GM23338 (cell line): ENCODE measurements around the gene AGFG1. TPM values are rescaled to one million over a fixed set of nuclear protein-coding genes. Genes with fewer than 3 reads are reported as not detected.

Experiments
- ATAC-seq: fragments of 200-7000 bp; cut with Tn5 transposase; 3 replicates; pipeline ENCODE4 v1.9.1; 2020
- DNase-seq: peaks from one replicate; pipeline ENCODE4 v3.0.0-alpha.2; 2015; ENCODE audit warnings: low spot score
- H2AFZ ChIP-seq: fragments of 200-600 bp; sonication (generic); 2 replicates; pipeline ENCODE4 v1.8.0; 2016; ENCODE audit warnings: antibody characterized with exemption, mild to moderate bottlenecking, moderate library complexity
- H3F3A ChIP-seq: fragments of 200-600 bp; sonication (generic); replicated peaks from 2 replicates; pipeline ENCODE4 v1.8.0; 2017; ENCODE audit warnings: antibody characterized with exemption, mixed run types, low read depth
- H3K27ac ChIP-seq: fragments of 200-600 bp; sonication (generic); 2 replicates; pipeline ENCODE4 v1.6.1; 2016; ENCODE audit warnings: low read depth
- H3K27me3 ChIP-seq: fragments of 200-600 bp; sonication (generic); 2 replicates; pipeline ENCODE4 v1.8.0; 2016; ENCODE audit warnings: mild to moderate bottlenecking, mixed run types, moderate library complexity; ENCODE audit not compliant: insufficient read depth
- H3K36me3 ChIP-seq: fragments of 200-600 bp; sonication (generic); 2 replicates; pipeline ENCODE4 v1.8.0; 2016; ENCODE audit warnings: mild to moderate bottlenecking; ENCODE audit not compliant: insufficient read depth
- H3K4me1 ChIP-seq: fragments of 200-600 bp; sonication (generic); 2 replicates; pipeline ENCODE4 v1.8.0; 2016; ENCODE audit warnings: mild to moderate bottlenecking, moderate library complexity; ENCODE audit not compliant: insufficient read depth
- H3K4me2 ChIP-seq: fragments of 200-600 bp; sonication (generic); 2 replicates; pipeline ENCODE4 v1.7.1; 2017; ENCODE audit warnings: mixed run types
- H3K4me3 ChIP-seq: fragments of 200-600 bp; sonication (generic); 2 replicates; pipeline ENCODE4 v1.6.1; 2016; ENCODE audit warnings: mixed run types
- H3K79me2 ChIP-seq: fragments of 200-600 bp; sonication (generic); replicated peaks from 2 replicates; pipeline ENCODE4 v1.8.0; 2017; ENCODE audit warnings: mild to moderate bottlenecking; ENCODE audit not compliant: insufficient read depth
- H3K9me2 ChIP-seq: fragments of 200-600 bp; sonication (generic); 2 replicates; pipeline ENCODE4 v1.8.0; 2017; ENCODE audit not compliant: insufficient read depth
- H4K20me1 ChIP-seq: fragments of 200-600 bp; sonication (generic); replicated peaks from 2 replicates; pipeline ENCODE4 v1.8.0; 2017; ENCODE audit warnings: mild to moderate bottlenecking; ENCODE audit not compliant: insufficient read depth
- H3K27ac Mint-ChIP-seq: 2 replicates; pipeline ENCODE4 v1.8.0; 2020; ENCODE audit warnings: inconsistent platforms, mild to moderate bottlenecking, moderate library complexity, mixed read lengths
- H3K27me3 Mint-ChIP-seq: 3 replicates; pipeline ENCODE4 v1.8.0; 2022; ENCODE audit warnings: low read depth, mild to moderate bottlenecking, moderate library complexity, mixed read lengths, inconsistent platforms; ENCODE audit not compliant: insufficient read depth, poor library complexity
- H3K36me3 Mint-ChIP-seq: 3 replicates; pipeline ENCODE4 v1.8.0; 2021; ENCODE audit warnings: low read depth, mild to moderate bottlenecking, inconsistent platforms, moderate library complexity, mixed read lengths
- H3K4me1 Mint-ChIP-seq: 3 replicates; pipeline ENCODE4 v1.8.0; 2020; ENCODE audit warnings: mild to moderate bottlenecking, inconsistent platforms, mixed read lengths
- H3K4me3 Mint-ChIP-seq: 3 replicates; pipeline ENCODE4 v1.8.0; 2021; ENCODE audit warnings: moderate library complexity, mild to moderate bottlenecking, inconsistent platforms, mixed read lengths
- H3K9me3 Mint-ChIP-seq: 3 replicates; pipeline ENCODE4 v1.8.0; 2020; ENCODE audit warnings: moderate library complexity, mild to moderate bottlenecking, inconsistent platforms, mixed read lengths
- CREB1 ChIP-seq: fragments of 250-450 bp; sonication (Bioruptor Pico); IDR thresholded peaks from 2 replicates; pipeline ENCODE4 v1.5.0; 2020; ENCODE audit warnings: low read depth, mild to moderate bottlenecking, moderate library complexity
- EZH2 ChIP-seq: fragments of 200-600 bp; sonication (generic); IDR thresholded peaks from one replicate; pipeline ENCODE4 v1.8.0; 2017; ENCODE audit warnings: antibody characterized with exemption, mild to moderate bottlenecking, low read depth; ENCODE audit not compliant: unreplicated experiment
- EZH2phosphoT487 ChIP-seq: fragments of 200-600 bp; sonication (generic); IDR thresholded peaks from one replicate; pipeline ENCODE4 v1.8.1; 2018; ENCODE audit warnings: antibody characterized with exemption; ENCODE audit not compliant: unreplicated experiment
- NANOG ChIP-seq: IDR thresholded peaks from 2 replicates; pipeline ENCODE4 v1.6.1; 2016; ENCODE audit warnings: antibody characterized with exemption, borderline replicate concordance
- POLR2AphosphoS5 ChIP-seq: IDR thresholded peaks from 2 replicates; pipeline ENCODE4 v1.6.1; 2016; ENCODE audit warnings: antibody characterized with exemption, low read depth
- STAT1 ChIP-seq: IDR thresholded peaks from one replicate; pipeline ENCODE4 v1.6.1; 2016; ENCODE audit warnings: antibody characterized with exemption; ENCODE audit not compliant: unreplicated experiment
- ZNF331 ChIP-seq: fragments of 250-450 bp; sonication (Bioruptor Pico); IDR thresholded peaks from 2 replicates; pipeline ENCODE4 v1.5.0; 2020; ENCODE audit warnings: low read depth, mild to moderate bottlenecking, moderate library complexity
- polyA plus RNA-seq: library from polyadenylated mRNA; unstranded; fragments of >200 nt; fragmentation: Nextera tagmentation; extraction: Ambion mirVana; gene quantifications from 2 replicates; pipeline ENCODE4 v1.2.1, GENCODE V29; 2016
- total RNA-seq: library from RNA; depleted of rRNA; stranded (reverse); fragments of >200 nt; shearing (Covaris generic); gene quantifications from 2 replicates; pipeline ENCODE4 v1.2.3, GENCODE V29; 2014
- TF ChIP-seq, protein P1 (sequence below): fragments of 250-450 bp; sonication (Bioruptor Pico); IDR thresholded peaks from 2 replicates; pipeline ENCODE4 v1.5.0; 2020; ENCODE audit warnings: mild to moderate bottlenecking, moderate library complexity
- TF ChIP-seq, protein P2 (sequence below): IDR thresholded peaks from 2 replicates; pipeline ENCODE4 v1.6.1; 2016; ENCODE audit warnings: antibody characterized with exemption

Gene AGFG1
- total and polyA plus RNA-seq, 2 experiments from 2014 or later, result 14.5 to 113 TPM

DNA sequence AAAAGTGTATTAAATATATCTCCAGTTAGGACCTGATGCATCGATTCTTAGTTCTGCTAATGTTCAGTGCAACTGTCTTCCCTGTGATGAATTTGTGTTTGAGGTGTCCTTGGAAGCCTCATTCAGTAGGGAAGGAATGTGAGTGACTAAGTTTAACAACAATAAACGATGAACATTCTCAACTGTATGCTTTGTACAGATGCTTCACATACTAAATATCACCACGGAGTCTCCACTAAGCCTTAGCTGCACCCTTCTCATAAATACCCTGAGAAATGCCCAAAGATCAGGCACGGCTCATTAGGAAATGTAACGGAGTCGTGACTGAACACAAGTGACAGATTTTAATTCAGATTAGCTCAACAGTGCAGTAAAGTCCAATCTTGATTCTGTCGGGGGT, 24.4 kb upstream of the AGFG1 start (continued):
- TF ChIP-seq POLR2AphosphoS5 (no peak), NANOG (no peak), ZNF331 (no peak)
- TF ChIP-seq, protein P1, sequence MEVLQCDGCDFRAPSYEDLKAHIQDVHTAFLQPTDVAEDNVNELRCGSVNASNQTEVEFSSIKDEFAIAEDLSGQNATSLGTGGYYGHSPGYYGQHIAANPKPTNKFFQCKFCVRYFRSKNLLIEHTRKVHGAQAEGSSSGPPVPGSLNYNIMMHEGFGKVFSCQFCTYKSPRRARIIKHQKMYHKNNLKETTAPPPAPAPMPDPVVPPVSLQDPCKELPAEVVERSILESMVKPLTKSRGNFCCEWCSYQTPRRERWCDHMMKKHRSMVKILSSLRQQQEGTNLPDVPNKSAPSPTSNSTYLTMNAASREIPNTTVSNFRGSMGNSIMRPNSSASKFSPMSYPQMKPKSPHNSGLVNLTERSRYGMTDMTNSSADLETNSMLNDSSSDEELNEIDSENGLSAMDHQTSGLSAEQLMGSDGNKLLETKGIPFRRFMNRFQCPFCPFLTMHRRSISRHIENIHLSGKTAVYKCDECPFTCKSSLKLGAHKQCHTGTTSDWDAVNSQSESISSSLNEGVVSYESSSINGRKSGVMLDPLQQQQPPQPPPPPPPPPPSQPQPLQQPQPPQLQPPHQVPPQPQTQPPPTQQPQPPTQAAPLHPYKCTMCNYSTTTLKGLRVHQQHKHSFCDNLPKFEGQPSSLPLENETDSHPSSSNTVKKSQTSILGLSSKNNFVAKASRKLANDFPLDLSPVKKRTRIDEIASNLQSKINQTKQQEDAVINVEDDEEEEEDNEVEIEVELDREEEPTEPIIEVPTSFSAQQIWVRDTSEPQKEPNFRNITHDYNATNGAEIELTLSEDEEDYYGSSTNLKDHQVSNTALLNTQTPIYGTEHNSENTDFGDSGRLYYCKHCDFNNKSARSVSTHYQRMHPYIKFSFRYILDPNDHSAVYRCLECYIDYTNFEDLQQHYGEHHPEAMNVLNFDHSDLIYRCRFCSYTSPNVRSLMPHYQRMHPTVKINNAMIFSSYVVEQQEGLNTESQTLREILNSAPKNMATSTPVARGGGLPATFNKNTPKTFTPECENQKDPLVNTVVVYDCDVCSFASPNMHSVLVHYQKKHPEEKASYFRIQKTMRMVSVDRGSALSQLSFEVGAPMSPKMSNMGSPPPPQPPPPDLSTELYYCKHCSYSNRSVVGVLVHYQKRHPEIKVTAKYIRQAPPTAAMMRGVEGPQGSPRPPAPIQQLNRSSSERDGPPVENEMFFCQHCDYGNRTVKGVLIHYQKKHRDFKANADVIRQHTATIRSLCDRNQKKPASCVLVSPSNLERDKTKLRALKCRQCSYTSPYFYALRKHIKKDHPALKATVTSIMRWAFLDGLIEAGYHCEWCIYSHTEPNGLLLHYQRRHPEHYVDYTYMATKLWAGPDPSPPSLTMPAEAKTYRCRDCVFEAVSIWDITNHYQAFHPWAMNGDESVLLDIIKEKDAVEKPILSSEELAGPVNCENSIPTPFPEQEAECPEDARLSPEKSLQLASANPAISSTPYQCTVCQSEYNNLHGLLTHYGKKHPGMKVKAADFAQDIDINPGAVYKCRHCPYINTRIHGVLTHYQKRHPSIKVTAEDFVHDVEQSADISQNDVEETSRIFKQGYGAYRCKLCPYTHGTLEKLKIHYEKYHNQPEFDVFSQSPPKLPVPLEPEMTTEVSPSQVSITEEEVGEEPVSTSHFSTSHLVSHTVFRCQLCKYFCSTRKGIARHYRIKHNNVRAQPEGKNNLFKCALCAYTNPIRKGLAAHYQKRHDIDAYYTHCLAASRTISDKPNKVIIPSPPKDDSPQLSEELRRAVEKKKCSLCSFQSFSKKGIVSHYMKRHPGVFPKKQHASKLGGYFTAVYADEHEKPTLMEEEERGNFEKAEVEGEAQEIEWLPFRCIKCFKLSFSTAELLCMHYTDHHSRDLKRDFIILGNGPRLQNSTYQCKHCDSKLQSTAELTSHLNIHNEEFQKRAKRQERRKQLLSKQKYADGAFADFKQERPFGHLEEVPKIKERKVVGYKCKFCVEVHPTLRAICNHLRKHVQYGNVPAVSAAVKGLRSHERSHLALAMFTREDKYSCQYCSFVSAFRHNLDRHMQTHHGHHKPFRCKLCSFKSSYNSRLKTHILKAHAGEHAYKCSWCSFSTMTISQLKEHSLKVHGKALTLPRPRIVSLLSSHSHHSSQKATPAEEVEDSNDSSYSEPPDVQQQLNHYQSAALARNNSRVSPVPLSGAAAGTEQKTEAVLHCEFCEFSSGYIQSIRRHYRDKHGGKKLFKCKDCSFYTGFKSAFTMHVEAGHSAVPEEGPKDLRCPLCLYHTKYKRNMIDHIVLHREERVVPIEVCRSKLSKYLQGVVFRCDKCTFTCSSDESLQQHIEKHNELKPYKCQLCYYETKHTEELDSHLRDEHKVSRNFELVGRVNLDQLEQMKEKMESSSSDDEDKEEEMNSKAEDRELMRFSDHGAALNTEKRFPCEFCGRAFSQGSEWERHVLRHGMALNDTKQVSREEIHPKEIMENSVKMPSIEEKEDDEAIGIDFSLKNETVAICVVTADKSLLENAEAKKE (CRISPR knock-in tag), result no peak

DNA sequence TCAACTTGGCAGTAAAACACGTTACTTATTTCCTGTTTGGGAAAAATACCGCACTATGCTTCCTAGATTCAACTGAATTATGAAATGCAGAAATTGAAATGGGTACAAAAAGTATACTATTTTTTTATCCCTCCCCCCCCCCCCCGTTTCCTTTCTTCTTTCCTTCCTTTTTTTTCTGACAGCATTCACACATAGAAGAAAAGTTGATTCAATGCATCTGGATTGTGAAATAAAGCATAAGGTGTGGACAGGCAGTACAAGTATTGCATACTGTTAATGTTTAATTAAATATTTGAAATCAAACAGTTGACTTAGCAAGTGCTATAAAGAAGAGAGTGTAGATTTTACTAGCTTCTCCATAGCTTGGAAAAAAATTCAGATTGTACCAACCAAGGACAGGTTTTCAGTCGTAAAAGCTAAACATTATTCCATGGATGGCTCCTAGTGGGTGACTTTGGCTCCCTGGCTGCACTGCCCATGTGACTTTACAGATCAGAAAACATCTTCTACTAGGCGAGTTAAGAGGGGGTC, 21.6 kb upstream of the AGFG1 start:
- no peak overlapping the region for H3K27ac Mint-ChIP-seq
- H3K36me3 Mint-ChIP-seq, result no peaks in the 10 kb centered on the region
- no peaks in the 10 kb centered on the region for H3K36me3 ChIP-seq
- peak overlapping the region; percentile 63; the same call in 1 of the 2 replicates for H2AFZ ChIP-seq
- H3K27ac ChIP-seq, result no peak overlapping the region
- H3K4me2 ChIP-seq, result no peak overlapping the region
- no peak overlapping the region for H3K4me3 Mint-ChIP-seq
- H3K79me2 ChIP-seq, result no peaks in the 10 kb centered on the region
- no peaks in the 10 kb centered on the region for H3F3A ChIP-seq
- no peak for DNase-seq
- H3K4me3 ChIP-seq, result no peak overlapping the region
- H3K27me3 ChIP-seq, result no peaks in the 10 kb centered on the region
- H3K9me3 Mint-ChIP-seq, result no peaks in the 10 kb centered on the region; the same call in 2 of the 3 replicates
- no peaks in the 10 kb centered on the region for H3K9me2 ChIP-seq
- H3K4me1 ChIP-seq, result 0 out of 2 replicates have a peak, but pooled peaks cover 4% of the 10 kb centered on the region
- H4K20me1 ChIP-seq, result no peaks in the 10 kb centered on the region
- H3K4me1 Mint-ChIP-seq, result peaks cover 7% of the 10 kb centered on the region
- ATAC-seq, result no peak
- H3K27me3 Mint-ChIP-seq, result peaks cover 5% of the 10 kb centered on the region
- TF ChIP-seq STAT1 (no peak), EZH2phosphoT487 (no peak), CREB1 (no peak), EZH2 (no peak), NANOG (no peak)
- TF ChIP-seq, protein P2, sequence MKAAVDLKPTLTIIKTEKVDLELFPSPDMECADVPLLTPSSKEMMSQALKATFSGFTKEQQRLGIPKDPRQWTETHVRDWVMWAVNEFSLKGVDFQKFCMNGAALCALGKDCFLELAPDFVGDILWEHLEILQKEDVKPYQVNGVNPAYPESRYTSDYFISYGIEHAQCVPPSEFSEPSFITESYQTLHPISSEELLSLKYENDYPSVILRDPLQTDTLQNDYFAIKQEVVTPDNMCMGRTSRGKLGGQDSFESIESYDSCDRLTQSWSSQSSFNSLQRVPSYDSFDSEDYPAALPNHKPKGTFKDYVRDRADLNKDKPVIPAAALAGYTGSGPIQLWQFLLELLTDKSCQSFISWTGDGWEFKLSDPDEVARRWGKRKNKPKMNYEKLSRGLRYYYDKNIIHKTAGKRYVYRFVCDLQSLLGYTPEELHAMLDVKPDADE, result no peak
- TF ChIP-seq, protein P1 (CRISPR knock-in tag), result no peak
